HuH-7.5 (cell line): Measurements from ENCODE around the gene PPP1R3C.
A peak's percentile ranks its signal among the peaks of the same experiment; 100 is the strongest.

ENCODE experiments used
- DNase-seq: peaks from one replicate; pipeline ENCODE4 v3.0.0; 2011; ENCODE audit warnings: low spot score

Gene PPP1R3C

GRCh38 chr10:91632671-91633550, at the start of gene PPP1R3C:
Gene PPP1R3C (minus strand): TSS chr10:91633071. CDS start chr10:91632969, 102 bp downstream.
- DNase-seq = peak; percentile 81

DNA sequence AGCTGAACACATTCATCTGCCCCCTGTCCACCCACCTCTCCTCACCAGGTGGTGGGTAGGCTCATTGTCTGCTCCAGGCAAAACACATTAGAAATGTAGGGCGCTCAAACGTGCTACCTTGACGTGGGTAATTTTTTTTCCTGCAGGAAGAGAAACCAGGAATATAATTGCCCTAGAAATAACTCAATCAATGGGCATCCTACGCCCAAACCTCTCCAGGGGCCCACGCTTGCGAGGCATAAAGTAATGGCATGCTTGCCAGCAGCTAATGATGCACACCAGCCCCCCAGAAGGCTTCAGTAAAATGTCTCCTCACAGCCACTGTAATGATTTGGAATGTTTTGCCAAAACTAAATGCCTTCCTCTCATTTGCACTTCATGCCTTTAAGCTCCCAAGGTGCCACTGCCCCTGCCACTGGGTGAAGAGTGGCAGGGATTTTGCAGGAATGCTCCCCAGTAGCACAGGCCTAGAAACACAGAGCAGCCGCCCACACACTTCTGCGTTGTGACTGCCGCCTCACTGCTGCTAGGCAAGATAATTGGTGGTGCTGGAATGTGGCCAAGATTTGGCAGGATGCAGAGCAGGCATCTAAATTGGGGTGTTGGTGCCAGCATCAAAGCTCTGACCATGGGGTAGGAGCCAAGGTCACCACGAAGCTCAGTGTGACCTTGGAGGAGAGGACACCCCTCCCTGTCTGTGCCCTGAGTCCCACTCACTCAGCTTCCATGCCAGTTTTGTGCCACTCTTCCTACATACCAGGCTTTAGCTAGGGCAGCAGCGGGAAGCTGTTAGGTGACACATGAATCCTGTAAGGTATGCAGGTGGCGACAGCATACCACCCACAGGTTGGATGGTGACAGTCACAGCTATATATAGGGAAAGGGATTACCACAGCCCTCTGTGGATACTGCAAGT, 48.7 kb upstream of the PPP1R3C start:
- DNase-seq = no peak

GRCh38 chr10:91680487-91680886, 47.6 kb upstream of the PPP1R3C start:
- no peak for DNase-seq

- no peak for DNase-seq
These were observed 46.4 kb upstream of the PPP1R3C start for GRCh38 chr10:91679296-91679695.

- no peak for DNase-seq
These were observed 45.0 kb upstream of the PPP1R3C start for GRCh38 chr10:91677911-91678310.

- no peak for DNase-seq
These were observed 39.2 kb upstream of the PPP1R3C start for GRCh38 chr10:91672021-91672608.

- no peak for DNase-seq
These were observed 36.0 kb upstream of the PPP1R3C start for GRCh38 chr10:91668913-91669312.

GRCh38 chr10:91665842-91666241, 33.0 kb upstream of the PPP1R3C start:
- DNase-seq = no peak

DNA sequence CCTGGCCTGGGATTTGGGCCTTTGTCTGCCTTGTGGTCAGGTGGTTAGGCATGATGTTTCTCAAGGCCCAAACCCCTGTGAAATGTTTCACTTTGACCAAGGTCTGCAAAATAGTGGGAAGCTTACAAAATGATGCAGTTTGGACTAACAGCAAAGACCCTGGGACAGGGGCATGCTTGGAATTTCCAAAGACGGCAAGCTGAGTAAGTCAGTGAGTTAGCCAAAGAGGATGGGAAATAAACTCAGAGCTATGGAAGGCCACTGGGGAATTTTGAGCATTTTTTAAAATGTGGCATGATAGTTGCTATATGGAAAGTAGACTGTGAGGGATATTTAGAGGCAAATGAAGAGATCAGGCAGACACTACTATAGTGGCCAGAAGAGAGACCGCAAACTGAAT, 31.6 kb upstream of the PPP1R3C start:
- no peak for DNase-seq

DNA sequence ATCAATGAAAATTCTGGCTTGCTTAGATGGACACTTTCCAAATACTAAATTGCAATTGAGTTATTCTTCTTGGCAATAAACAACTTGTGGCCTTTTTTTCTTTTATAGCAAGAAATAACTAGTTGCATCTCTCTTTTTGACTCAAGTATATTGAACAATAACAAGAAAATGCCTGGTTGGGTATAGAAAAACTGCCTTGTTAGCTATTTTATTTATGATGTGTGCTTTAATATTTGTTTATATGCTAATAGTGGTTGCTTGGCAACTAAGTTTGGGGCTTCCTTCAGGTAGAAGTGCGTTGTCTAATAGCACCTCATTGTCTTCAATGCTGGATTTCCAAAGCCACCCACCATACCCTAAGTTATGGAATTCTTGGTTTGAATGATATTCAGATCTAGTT, 30.1 kb upstream of the PPP1R3C start:
- no peak for DNase-seq

- no peak for DNase-seq
These were observed 20.5 kb upstream of the PPP1R3C start for GRCh38 chr10:91653219-91653870.

GRCh38 chr10:91652364-91652763, 19.5 kb upstream of the PPP1R3C start:
- DNase-seq = no peak

DNA sequence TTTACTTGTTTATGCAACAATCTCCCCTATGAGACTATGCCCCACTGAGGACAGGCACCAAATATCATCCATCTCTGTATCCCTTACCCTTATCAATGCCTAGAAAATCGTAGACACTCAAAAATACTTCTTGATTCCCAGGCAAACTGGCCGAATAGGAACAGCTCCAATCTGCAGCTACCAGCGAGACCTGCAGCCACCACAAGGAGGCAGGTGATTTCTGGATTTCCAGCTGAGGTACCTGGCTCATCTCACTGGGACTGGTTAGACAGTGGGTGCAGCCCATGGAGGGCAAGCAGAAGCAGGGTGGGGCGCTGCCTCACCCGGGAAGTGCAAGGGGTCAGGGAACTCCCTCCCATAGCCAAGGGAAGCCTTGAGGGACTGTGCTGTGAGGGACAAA, 10.8 kb upstream of the PPP1R3C start:
- no peak for DNase-seq

DNA sequence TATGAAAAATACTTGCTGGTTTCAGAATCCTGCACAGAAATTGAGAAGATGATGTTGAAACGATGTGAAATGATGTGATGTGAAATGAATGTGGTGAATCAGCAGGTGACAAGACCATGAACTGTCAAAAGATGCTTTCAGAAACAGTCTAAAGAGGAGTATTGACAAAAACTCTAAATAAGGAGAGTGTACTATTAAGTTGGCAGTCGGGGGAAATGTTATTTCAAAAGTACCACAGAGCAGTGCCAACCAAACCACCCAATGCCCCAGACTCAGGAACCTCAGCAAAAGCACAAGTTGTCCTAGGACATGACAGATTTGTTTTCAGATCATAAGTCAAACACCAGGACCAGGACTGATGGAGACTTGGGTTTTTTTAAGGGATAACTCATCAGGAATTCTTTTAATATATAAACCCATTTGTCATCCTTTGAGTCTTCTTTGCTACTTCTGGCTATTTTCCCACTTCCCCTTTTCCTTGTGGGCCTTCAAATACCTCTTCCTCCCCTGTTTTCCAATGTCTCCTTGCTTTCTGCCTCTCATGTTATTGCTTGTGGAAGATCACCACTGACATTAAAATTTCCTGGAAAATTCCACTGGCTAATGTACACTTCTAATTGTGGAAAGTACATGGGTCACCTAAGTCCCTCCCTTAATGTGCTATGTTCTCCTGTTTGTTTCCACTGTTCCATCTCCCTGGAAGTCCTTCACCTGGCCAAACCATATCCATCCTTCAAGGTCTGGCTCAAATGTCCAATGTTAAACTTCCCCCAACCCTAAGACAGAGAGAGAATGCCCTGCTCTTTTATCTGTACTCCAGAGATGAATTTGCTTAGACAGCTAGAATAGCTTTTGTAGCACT, 10.2 kb upstream of the PPP1R3C start:
- DNase-seq = no peak

DNA sequence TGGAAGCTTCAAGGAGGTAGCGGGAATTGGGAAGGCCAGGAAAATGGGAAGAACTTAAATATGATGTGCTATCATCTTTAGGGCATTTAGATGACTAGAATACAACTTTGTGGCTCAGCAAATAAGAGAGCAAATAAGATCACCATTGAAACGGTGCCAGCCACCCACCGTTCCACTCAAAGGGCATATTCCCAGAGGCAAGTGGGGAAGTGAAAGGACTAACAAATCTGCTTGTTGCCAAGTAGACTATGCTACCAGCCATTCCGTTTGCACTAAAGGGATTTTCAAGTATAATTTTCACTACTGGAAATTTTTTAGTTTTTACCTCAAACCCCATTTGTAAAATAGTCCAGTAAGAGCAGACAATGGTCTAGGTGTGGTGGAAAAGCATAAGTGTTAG, 4.0 kb upstream of the PPP1R3C start:
- no peak for DNase-seq

DNA sequence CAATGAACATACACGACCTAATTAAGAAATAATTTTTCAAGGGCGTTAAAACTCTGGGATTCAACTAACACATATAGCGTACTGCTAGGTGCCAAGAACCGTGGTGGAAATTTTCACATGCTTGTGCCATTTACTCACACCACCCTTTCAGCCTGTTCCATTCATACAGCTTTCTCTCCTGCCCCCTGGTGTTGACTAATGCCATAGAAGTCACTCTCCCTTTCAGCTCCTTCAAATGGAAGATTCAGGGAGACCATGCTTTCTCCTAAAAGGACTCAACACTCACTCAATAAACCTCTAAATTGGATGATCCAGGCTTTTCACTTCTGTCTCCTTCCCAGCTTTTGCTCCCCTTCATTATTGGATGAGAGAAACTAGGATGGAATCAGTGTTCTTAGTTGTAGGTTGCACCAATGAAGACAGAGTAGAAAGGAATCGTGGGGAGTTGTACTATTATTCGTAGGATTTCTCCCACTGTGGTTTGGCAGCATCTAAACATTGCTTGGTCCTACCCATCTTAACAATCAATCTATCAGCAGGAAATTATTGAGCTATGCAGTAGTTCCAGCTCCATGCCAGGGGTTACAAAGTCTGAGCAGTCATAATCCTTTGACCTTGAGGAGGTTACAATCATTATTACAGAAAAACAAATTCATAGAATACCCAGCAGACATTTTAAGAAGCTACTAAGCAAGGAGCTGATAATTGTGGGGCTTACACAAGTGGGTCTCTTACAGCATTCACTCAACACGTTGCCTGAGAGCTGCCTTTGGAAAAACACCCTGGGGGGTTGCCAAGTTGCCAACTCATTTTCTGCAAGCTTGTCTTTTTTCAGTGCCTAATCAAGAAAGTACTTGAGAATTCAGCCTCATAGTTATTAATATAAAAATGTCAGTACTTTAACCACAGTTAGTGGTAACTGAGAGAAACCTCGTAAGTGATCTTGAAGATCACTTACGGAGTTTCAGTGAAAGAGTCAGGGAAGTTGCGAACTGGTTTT, 2.8 kb upstream of the PPP1R3C start:
- peak; percentile 45 for DNase-seq

DNA sequence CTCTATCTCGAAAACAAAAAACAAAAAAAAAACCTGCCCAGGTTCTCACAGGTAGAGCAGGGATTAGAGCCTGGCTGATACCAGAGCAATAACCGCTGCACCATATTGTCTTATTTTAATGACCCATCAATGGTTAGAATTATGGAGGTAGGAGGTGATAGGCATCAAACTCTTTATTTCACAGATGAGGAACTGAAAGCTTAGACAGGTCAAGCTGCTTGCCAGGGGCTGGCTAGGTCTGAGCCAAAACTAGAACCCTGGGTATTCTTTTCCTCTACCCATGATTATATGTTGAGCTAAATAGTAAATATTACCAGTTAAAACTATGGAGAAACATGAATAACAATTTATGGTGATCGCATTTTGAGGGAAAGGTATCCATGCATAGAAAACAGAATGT, 2.0 kb upstream of the PPP1R3C start:
- DNase-seq = no peak

GRCh38 chr10:91634246-91634645, 1.4 kb upstream of the PPP1R3C start:
- no peak for DNase-seq

DNA sequence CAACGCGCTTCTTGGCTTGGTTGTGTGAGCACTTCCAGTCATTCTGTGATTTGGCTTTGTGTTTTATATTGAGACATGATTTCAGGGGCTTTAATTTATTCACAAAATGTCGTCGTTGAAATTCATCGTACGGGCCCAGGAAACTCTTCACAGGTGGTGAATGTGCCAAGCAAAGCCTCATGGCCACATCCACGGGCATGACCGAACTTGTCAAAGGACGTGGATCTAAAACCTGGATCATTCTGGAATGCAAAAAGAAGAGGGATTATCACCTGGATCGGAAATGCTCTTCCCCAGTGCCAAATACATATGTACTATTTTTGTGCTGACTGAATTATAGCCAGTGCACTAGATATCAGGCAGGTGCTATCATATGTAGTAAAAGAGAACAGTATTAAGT, 2.2 kb downstream of the PPP1R3C start:
- DNase-seq = no peak
